ENCODE data around the gene SLC22A2.

- TF ChIP-seq MEF2A (IDR thresholded peaks at IDR 0.05; ENCODE audit: control insufficient read depth, low read depth, low read length) (no peak), FOXK2 (conservative IDR thresholded peaks at IDR 0.05 in 1 of 2, IDR thresholded peaks at IDR 0.05 in 1 of 2; ENCODE audit: low read depth in 2 of 2) (no peak), CTCF (IDR thresholded peaks at IDR 0.05 in 2 of 3, conservative IDR thresholded peaks at IDR 0.05 in 1 of 3; ENCODE audit: insufficient read depth in 2 of 3, low read depth in 1 of 3, low read length in 3 of 3) (no peak), TCF7 (IDR thresholded peaks at IDR 0.05; ENCODE audit: borderline replicate concordance) (no peak), POU5F1 (IDR thresholded peaks at IDR 0.05; ENCODE audit: borderline replicate concordance, low read depth, low read length, partially characterized antibody) (no peak), STAG1 (CRISPR knock-in tag; IDR thresholded peaks at IDR 0.05; ENCODE audit: borderline replicate concordance) (no peak), ESRRB (CRISPR knock-in tag; IDR thresholded peaks at IDR 0.05; ENCODE audit: borderline replicate concordance) (no peak), TEAD4 (IDR thresholded peaks at IDR 0.05; ENCODE audit: low read length) (no peak; the same call in 1 of the 2 replicates), TEAD4 (CRISPR knock-in tag; IDR thresholded peaks at IDR 0.05; ENCODE audit: borderline replicate concordance) (no peak), KLF13 (tag; IDR thresholded peaks at IDR 0.05; ENCODE audit: borderline replicate concordance, low read depth) (no peak), MYC (IDR thresholded peaks at IDR 0.05; ENCODE audit: low read depth, low read length) (no peak), MYC (CRISPR knock-in tag; IDR thresholded peaks at IDR 0.05; ENCODE audit: borderline replicate concordance, low read depth) (no peak), ZHX1 (conservative IDR thresholded peaks at IDR 0.05; ENCODE audit: low read length) (no peak), ZNF263 (CRISPR knock-in tag; IDR thresholded peaks at IDR 0.05; ENCODE audit: borderline replicate concordance) (no peak)
- TF ChIP-seq, protein P1, sequence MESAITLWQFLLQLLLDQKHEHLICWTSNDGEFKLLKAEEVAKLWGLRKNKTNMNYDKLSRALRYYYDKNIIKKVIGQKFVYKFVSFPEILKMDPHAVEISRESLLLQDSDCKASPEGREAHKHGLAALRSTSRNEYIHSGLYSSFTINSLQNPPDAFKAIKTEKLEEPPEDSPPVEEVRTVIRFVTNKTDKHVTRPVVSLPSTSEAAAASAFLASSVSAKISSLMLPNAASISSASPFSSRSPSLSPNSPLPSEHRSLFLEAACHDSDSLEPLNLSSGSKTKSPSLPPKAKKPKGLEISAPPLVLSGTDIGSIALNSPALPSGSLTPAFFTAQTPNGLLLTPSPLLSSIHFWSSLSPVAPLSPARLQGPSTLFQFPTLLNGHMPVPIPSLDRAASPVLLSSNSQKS (CRISPR knock-in tag; IDR thresholded peaks at IDR 0.05), result no peak
These were observed 84.7 kb downstream of the SLC22A2 start for GRCh38 chr6:160173806-160174527.

Data from K562 (cell line).